Ascending aorta (tissue), 2 donors: ENCODE data around the gene RPUSD1. TPM values are rescaled to one million over a fixed set of nuclear protein-coding genes. Genes with fewer than 3 reads are reported as not detected.
"Not testable (repeated sequence)": the region's sequence is repeated elsewhere in the genome, so short reads cannot be mapped to it uniquely, and the experiment has no call there.

Source experiments
- DNase-seq, 2 donors: peaks; one replicate each; pipeline ENCODE4 v3.0.0-alpha.2; 2019; ENCODE audit warnings: low spot score in 2 of 2
- H3K27ac ChIP-seq, 2 donors: fragments of 200-600 bp; sonication (generic); one replicate each; pipeline ENCODE4 v1.5.1; 2016 to 2017; ENCODE audit warnings: mild to moderate bottlenecking in 1 of 2
- H3K27me3 ChIP-seq: fragments of 200-600 bp; sonication (generic); one replicate; pipeline ENCODE4 v1.5.1; 2017
- H3K36me3 ChIP-seq, 2 donors: fragments of 200-600 bp; sonication (generic); one replicate each; pipeline ENCODE4 v1.5.1; 2016
- H3K4me1 ChIP-seq, 2 donors: fragments of 200-600 bp; sonication (generic); one replicate each; pipeline ENCODE4 v1.5.1; 2016 to 2017; ENCODE audit warnings: mild to moderate bottlenecking in 1 of 2
- H3K4me3 ChIP-seq, 2 donors: fragments of 200-600 bp; sonication (generic); one replicate each; pipeline ENCODE4 v1.5.1; 2016 to 2017; ENCODE audit warnings: mild to moderate bottlenecking in 1 of 2
- H3K9me3 ChIP-seq, 2 donors: fragments of 200-600 bp; sonication (generic); one replicate each; pipeline ENCODE4 v1.5.1; 2016
- intact Hi-C: fragments of 100-400 bp; cut with DNase I; formaldehyde crosslinking; loops from one replicate; pipeline ENCODE4 v1.15.1; 2023
- total RNA-seq: library from RNA; depleted of rRNA; stranded (reverse); fragments of >200 nt; gene quantifications from one replicate; pipeline ENCODE4 v1.1.0, GENCODE V29; 2016
- TF ChIP-seq, protein P1 (sequence below), 3 experiments: fragments of 200-600 bp in 2 of 3; fragments of 450-650 bp in 1 of 3; sonication (generic) in 2 of 3; IDR thresholded peaks; one replicate each; pipeline ENCODE4 v1.5.1; 2016 to 2019; ENCODE audit warnings: antibody characterized with exemption in 3 of 3, mild to moderate bottlenecking in 1 of 3, moderate library complexity in 1 of 3

The RPUSD1 gene
- total RNA-seq, 1 donor from 2014 or later: 4.8 TPM

DNA sequence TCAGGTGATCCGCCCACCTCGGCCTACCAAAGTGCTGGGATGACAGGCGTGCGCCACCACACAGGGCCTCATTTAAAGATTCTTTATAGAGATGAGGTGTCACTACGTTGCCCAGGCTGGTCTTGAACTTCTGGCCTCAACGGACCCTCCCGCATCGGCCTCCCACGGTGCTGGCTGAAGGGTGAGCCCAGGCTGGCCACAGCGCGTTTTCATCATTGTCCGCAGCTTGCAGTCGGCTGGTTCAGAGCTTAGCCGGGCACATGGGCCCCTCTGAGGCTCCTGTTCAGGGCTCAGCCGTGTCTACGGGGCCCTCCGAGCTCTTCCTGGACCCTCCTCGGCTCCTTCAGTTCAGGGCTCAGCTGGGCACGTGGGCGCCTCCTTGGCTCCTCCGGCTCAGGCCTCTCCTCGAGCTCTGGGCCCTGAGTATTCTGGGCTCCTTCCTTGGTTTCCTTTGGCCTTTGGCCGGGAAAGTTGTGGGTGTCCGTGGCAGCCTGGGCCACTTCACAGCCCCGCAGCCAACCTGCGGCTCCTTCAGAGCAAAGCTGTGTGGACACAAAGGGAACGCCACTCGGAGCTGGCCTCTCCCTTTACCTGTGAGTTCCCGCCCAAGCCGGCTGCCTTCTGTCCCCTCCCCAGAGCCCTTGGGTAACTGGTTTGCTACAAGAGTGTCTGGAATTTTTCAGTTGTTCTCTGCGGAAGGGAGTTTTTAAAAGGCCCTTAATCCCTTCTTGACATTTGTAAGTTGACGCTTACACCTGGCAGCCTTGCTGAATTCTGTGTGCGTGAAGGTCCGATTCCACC, 28.9 kb downstream of the RPUSD1 start:
- TF ChIP-seq, protein P1, sequence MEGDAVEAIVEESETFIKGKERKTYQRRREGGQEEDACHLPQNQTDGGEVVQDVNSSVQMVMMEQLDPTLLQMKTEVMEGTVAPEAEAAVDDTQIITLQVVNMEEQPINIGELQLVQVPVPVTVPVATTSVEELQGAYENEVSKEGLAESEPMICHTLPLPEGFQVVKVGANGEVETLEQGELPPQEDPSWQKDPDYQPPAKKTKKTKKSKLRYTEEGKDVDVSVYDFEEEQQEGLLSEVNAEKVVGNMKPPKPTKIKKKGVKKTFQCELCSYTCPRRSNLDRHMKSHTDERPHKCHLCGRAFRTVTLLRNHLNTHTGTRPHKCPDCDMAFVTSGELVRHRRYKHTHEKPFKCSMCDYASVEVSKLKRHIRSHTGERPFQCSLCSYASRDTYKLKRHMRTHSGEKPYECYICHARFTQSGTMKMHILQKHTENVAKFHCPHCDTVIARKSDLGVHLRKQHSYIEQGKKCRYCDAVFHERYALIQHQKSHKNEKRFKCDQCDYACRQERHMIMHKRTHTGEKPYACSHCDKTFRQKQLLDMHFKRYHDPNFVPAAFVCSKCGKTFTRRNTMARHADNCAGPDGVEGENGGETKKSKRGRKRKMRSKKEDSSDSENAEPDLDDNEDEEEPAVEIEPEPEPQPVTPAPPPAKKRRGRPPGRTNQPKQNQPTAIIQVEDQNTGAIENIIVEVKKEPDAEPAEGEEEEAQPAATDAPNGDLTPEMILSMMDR (IDR thresholded peaks at IDR 0.05): no peak
- no peaks in the 10 kb centered on the region for H3K36me3 ChIP-seq
- H3K4me3 ChIP-seq: no peak overlapping the region
- H3K9me3 ChIP-seq: no peaks in the 10 kb centered on the region
- no peaks in the 10 kb centered on the region for H3K4me1 ChIP-seq
- no peak overlapping the region for H3K27ac ChIP-seq
- H3K27me3 ChIP-seq: no peaks in the 10 kb centered on the region
- intact Hi-C loops: no loop called here
- DNase-seq: no peak

DNA sequence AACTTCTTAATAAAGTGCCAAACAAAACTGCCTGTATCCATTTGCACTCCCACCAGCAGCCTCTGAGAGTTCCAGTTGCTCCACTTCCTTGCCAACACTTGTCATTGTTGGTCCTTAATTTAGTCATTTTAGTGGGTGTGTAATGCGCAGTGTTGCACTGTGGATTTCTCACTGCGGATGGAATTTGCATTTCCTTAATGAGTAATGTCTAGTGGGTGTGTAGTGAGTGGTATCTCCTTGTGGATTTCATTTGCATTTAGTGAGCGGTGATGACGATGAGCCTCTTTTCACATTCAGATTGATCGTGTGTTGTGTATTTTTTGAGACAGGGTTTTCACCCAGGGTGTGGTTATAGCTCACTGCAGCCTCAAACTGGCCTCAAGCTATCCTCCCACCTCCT, 31.8 kb downstream of the RPUSD1 start:
- Histone ChIP-seq H3K4me1 (no peaks in the 10 kb centered on the region), H3K9me3 (no peaks in the 10 kb centered on the region), H3K4me3 (no peak overlapping the region), H3K27me3 (no peaks in the 10 kb centered on the region), H3K27ac (no peak overlapping the region), H3K36me3 (no peaks in the 10 kb centered on the region)
- TF ChIP-seq, protein P1 (IDR thresholded peaks at IDR 0.05): no peak
- intact Hi-C loops: no loop called here
- DNase-seq: no peak

DNA sequence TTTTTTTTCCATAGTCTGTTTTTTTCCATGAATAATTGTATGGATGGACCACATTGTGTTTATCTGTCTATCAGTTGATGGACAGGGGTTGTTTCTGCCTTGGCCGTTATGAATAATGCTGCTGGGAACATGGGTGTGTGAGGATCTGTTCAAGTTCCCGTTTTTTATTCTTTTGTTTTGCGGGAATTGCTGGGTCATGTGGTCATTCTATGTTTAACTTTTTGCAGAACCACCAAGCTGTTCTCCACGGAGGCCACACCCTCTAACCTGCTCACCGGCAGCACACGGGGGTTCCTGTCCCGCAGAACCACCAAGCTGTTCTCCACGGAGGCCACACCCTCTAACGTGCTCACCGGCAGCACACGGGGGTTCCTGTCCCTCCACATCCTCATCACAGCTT, 33.5 kb downstream of the RPUSD1 start:
- no peak for DNase-seq
- intact Hi-C loops: no loop called here
- TF ChIP-seq, protein P1 (IDR thresholded peaks at IDR 0.05): no peak
- Histone ChIP-seq H3K4me1 (no peaks in the 10 kb centered on the region), H3K9me3 (no peaks in the 10 kb centered on the region), H3K27me3 (no peaks in the 10 kb centered on the region), H3K36me3 (no peaks in the 10 kb centered on the region), H3K4me3 (no peak overlapping the region), H3K27ac (no peak overlapping the region)

DNA sequence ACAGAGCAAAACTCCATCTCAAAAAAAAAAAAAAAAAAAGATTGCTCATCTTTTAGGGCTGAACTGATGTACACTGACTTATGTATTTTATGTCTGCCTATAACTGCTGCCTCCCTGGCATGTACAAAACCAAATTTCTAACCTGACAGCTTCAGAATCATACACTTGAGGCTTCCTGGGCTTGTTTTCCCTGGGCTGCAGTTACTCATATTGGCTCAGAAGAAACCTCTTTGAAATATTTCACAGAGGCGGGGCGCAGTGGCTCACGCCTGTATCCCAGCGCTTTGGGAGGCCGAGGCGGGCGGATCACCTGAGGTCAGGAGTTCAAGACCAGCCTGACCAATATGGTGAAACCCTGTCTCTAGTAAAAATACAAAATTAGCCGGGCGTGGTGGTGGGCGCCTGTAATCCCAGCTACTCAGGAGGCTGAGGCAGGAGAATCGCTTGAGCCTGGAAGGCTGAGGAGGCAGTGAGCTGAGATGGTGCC, 34.0 kb downstream of the RPUSD1 start:
- intact Hi-C loops, DNase-seq, H3K27ac ChIP-seq, H3K4me3 ChIP-seq, H3K4me1 ChIP-seq, H3K36me3 ChIP-seq, H3K27me3 ChIP-seq, H3K9me3 ChIP-seq: not testable (repeated sequence)

DNA sequence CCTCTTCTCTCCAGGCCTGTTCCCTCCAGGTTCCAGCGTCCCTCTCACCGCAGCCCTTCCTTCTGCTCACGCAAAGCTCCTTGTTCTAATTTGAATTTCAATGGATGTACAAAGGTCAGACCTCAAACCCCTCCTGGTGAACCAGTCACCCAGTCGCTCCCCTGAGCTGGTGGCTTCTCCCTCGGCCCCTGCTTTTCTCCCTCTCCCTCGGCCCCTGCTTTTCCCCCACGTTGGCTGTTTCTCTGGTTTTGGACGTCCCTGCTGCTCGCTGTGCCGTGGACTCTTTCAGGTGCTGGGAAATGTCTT, 36.2 kb downstream of the RPUSD1 start:
- Histone ChIP-seq H3K9me3 (no peaks in the 10 kb centered on the region), H3K27ac (no peak overlapping the region), H3K4me3 (no peak overlapping the region), H3K27me3 (no peaks in the 10 kb centered on the region), H3K36me3 (no peaks in the 10 kb centered on the region), H3K4me1 (no peaks in the 10 kb centered on the region)
- intact Hi-C loops: no loop called here
- TF ChIP-seq, protein P1 (IDR thresholded peaks at IDR 0.05): no peak
- DNase-seq: no peak

DNA sequence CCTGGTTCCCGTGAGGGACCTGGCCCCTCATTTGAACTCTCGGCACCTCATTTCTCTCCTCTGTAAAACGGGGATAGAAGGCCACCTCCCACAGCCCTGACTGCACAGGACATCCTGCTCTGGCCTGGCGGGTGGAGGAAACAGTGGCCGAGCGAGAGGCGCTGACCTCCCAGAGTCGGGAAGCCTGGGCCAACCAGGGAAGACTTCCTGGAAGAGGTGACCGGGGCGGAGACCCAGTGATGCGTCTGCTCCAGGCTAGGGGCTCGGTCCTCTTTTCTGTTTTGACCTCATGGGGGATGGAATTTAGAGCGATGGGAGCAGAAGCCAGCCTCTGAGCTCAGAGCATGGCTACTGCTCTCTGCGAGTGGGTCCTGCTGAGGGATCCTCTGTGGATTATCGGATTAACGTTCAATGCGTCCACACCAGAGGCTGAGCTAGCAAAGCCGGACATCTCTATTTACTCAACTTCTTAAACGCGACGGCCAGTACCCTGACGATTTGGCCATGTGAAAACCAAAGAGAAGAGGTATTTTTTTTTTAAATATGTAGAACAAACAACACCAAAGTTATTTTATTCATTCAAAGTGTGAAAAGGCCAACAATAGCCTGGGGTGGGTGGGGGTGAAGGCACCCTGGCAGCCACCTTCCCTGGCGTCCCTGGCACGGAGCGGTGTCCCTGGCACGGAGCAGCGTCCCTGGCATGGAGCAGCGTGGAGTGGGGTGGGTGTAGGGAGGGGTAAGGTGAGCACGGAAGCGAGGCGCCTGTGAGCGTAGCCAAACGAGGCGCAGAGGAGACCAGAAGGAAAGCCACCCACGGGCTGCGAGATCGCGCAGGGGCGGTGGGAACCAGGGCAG, 36.8 kb downstream of the RPUSD1 start:
- H3K4me3 ChIP-seq: no peak overlapping the region
- H3K27me3 ChIP-seq: no peaks in the 10 kb centered on the region
- intact Hi-C loops: no loop called here
- H3K27ac ChIP-seq: no peak overlapping the region
- TF ChIP-seq, protein P1 (IDR thresholded peaks at IDR 0.05): no peak
- H3K36me3 ChIP-seq: no peaks in the 10 kb centered on the region
- H3K4me1 ChIP-seq: no peaks in the 10 kb centered on the region
- no peaks in the 10 kb centered on the region for H3K9me3 ChIP-seq
- no peak for DNase-seq
